IPS-18a (cell line): Measurements from ENCODE around the gene SOX1.

Experiments
- H3K27ac ChIP-seq: one replicate; pipeline ENCODE4 v1.5.1; 2013; ENCODE audit warnings: low read length
- H3K27me3 ChIP-seq: one replicate; pipeline ENCODE4 v1.6.1; 2013; ENCODE audit warnings: mild to moderate bottlenecking, low read length; ENCODE audit not compliant: control insufficient read depth, insufficient read depth
- H3K36me3 ChIP-seq: one replicate; pipeline ENCODE4 v1.6.1; 2013; ENCODE audit warnings: low read depth, low read length; ENCODE audit not compliant: control insufficient read depth
- H3K4me1 ChIP-seq: one replicate; pipeline ENCODE4 v1.6.1; 2013; ENCODE audit warnings: low read depth, low read length; ENCODE audit not compliant: control insufficient read depth
- H3K4me3 ChIP-seq: one replicate; pipeline ENCODE4 v1.5.1; 2013; ENCODE audit warnings: low read length
- H3K9ac ChIP-seq: one replicate; pipeline ENCODE4 v1.6.1; 2013; ENCODE audit warnings: mild to moderate bottlenecking, low read length, moderate library complexity
- H3K9me3 ChIP-seq: one replicate; pipeline ENCODE4 v1.6.1; 2013; ENCODE audit warnings: low read depth, low read length; ENCODE audit not compliant: control insufficient read depth

Gene SOX1

DNA sequence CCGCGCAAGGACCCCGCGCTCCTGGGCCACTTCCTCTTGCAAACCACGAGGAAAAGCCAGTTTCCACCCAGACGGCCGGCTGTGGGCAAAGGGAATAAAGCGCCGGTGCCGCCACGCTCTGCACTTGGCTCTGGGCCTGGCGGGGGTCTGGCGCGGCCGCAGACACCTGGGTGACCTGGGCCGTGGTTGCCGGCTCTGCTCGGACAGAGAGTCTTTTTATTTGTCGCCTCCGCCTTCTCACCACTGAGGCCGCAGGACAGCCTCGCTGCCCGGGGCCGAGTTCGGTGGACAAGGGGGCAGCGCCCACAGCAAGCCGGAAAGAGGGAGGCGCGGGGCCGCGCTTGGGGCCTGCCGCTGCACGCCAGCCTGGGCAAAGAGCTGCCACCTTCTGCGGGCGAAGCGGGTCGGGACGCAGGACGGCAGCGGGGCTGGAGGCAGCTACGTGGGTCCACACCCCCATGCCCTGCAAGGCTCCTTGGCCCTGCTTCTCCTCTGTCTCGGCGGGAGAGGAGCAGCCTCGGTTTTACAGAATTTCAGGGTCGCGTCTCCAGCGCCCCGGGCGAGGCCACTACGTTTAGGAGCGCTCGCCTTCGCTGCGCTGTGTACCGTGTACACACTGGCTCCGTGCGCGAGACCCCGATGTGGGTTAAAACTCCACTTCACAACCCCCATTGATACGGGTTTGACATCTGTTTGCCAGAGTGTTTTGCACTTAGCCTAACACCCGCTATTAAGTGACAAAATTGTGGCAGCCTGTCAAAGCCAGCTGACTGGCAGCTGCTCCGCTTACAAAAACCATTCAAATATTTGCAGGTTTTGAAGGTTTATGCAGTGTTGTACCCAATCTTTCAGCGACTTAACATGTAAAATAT is 13.0 kb upstream of the SOX1 start:
- peaks cover 96% of the 10 kb centered on the region for H3K27me3 ChIP-seq

DNA sequence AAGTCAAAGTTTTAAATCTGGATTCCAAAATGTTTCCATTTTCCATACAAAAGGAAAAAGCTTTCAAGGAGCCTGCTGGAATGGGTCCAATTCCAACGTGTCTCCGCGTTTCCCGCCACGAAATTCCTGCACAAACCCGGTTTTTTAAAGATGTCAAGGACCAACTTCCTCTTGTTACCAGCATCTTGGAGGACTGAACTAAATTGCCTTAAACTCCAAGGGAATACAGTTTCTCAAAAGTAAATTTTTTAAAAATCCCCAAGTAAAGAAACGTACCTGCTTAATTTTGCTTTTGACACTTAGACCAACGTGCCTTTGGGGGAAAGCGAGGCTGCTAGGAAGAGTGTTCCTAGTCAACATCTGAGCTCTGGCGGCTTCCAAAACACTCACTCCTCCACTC is 12.3 kb upstream of the SOX1 start:
- no peaks in the 10 kb centered on the region for H3K36me3 ChIP-seq
- H3K9me3 ChIP-seq = no peaks in the 10 kb centered on the region
- H3K4me1 ChIP-seq = peaks cover 26% of the 10 kb centered on the region
- H3K27me3 ChIP-seq = peaks cover 100% of the 10 kb centered on the region
- no peak overlapping the region for H3K4me3 ChIP-seq
- no peak overlapping the region for H3K27ac ChIP-seq
- no peak overlapping the region for H3K9ac ChIP-seq

More for the DNA sequence above, 13.0 kb upstream of the SOX1 start:
- peaks cover 26% of the 10 kb centered on the region for H3K4me1 ChIP-seq
- H3K27ac ChIP-seq = no peak overlapping the region
- no peak overlapping the region for H3K9ac ChIP-seq
- no peaks in the 10 kb centered on the region for H3K9me3 ChIP-seq
- H3K4me3 ChIP-seq = peak overlapping the region; percentile 47
- no peaks in the 10 kb centered on the region for H3K36me3 ChIP-seq

DNA sequence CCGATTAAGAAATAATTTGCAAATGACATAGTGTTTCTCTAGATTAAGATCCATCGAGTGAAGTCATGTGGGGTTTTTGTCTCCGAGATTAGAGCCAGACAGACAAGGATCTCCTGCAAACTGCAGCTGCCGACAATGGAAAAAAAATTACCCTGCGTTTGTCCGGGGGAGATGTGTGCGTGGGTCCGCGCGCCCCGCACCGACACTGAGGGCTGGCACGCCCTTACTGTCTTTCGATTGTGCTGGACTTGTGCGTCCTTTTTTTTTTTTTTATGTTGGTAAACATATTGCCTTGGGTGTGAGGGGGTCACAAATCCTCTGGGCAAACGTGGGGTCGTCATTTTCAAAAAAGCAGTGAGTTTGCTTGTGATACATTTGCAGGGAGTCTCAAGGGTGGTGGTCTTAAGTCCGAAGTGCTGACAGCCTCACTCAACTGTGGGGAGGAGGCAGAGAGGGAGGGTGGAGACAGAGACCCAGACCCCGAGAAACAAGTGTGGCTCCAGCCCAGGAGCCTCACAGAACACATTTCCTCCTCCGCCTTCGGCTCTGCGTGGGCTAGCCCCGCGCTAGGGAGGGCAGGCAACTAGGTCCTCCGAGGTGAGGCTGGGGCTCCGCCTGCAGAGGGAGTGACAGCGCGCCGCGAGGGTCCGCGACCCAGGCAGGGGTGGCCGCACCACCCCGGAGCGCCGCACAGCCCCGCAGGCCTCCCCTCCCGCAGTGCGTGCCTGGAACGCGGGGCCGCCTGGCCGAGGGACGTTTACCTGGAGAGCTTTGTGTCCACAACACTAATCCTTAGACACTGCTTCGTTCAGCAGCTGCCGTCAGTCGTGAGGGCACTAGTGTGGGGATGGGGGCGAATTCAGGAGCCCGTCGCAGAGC is 11.7 kb upstream of the SOX1 start:
- Histone ChIP-seq H3K27me3 (peaks cover 100% of the 10 kb centered on the region), H3K9me3 (peaks cover 3% of the 10 kb centered on the region), H3K9ac (no peak overlapping the region), H3K36me3 (no peaks in the 10 kb centered on the region), H3K4me3 (peak overlapping the region; percentile 33), H3K4me1 (peaks cover 27% of the 10 kb centered on the region), H3K27ac (no peak overlapping the region)

DNA sequence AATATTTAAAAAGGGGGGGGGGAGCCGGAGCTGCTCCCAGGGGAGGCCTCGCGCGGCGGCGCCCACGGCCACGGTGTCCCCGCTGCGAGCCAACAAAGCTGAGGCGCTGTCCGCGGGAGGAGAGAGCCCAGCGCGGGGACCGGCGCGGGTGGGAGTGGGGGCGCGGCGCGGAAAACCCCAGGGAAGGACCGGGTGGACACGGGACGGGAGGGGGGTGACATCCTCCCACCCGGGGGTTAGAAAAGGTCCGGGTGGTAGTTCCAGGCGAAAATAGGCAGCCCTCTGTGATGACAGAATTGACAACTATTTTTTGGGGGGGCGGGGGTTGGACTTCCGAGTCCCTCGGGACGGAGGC is 11.1 kb upstream of the SOX1 start:
- Histone ChIP-seq H3K36me3 (no peaks in the 10 kb centered on the region), H3K4me1 (peaks cover 33% of the 10 kb centered on the region), H3K9ac (no peak overlapping the region), H3K9me3 (peaks cover 3% of the 10 kb centered on the region), H3K27ac (no peak overlapping the region), H3K27me3 (peaks cover 100% of the 10 kb centered on the region), H3K4me3 (peak overlapping the region; percentile 33)

DNA sequence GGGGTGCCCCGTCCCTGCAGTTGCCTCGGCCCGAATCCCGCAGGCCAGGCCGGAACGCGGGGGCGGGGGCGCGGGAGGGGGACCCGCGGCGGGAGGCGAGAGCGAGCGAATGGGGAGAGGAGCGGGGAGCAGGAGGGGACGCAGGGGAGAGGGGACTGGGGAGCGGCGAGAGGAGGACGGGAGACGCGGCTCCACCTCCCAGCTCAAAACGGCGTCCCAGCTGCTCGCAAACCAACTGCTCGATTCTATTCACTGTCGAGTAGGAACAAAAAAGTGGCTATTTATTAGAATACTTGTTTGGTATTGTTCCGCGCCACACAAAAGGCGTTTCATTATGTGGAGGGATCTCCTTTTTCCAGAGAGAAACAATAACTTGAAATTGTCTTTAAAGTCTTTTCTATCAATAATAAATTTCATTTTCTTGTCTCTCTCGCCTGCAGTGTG is 10.6 kb upstream of the SOX1 start:
- Histone ChIP-seq H3K4me3 (peak overlapping the region; percentile 48), H3K27me3 (peaks cover 100% of the 10 kb centered on the region), H3K4me1 (peaks cover 33% of the 10 kb centered on the region), H3K9me3 (peaks cover 3% of the 10 kb centered on the region), H3K36me3 (no peaks in the 10 kb centered on the region), H3K9ac (no peak overlapping the region), H3K27ac (no peak overlapping the region)

- Histone ChIP-seq H3K9ac (no peak overlapping the region), H3K27me3 (peaks cover 100% of the 10 kb centered on the region), H3K4me1 (peaks cover 36% of the 10 kb centered on the region), H3K36me3 (no peaks in the 10 kb centered on the region), H3K4me3 (peak overlapping the region; percentile 48), H3K27ac (no peak overlapping the region), H3K9me3 (peaks cover 3% of the 10 kb centered on the region)
These were observed 10.1 kb upstream of the SOX1 start for GRCh38 chr13:112056739-112057438.

GRCh38 chr13:112057439-112057735 is 9.6 kb upstream of the SOX1 start:
- Histone ChIP-seq H3K27me3 (peaks cover 100% of the 10 kb centered on the region), H3K4me3 (peak overlapping the region; percentile 48), H3K9me3 (peaks cover 3% of the 10 kb centered on the region), H3K36me3 (no peaks in the 10 kb centered on the region), H3K4me1 (peaks cover 41% of the 10 kb centered on the region), H3K27ac (no peak overlapping the region), H3K9ac (no peak overlapping the region)

- peak overlapping the region; percentile 48 for H3K4me3 ChIP-seq
These were observed 9.0 kb upstream of the SOX1 start for GRCh38 chr13:112057736-112058518.

DNA sequence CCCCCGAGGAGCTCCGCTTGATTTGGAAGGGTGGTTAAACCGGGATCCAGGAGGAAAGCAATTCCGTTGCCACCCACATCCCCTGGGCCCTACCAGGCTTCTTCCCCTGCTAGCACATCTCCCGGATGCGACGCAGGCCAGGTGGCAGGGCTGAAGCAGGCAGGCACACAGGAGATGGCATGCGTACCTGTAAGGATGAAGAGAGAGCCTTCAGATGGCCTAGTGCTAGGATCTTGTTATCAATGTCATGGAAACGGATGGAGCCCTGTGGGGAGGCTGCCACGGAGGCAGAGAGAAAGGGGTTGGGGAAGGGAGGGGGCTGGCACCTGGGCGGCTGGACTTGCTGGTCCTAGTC is 8.5 kb upstream of the SOX1 start:
- peaks cover 38% of the 10 kb centered on the region for H3K4me1 ChIP-seq
- peak overlapping the region; percentile 48 for H3K4me3 ChIP-seq
- no peak overlapping the region for H3K27ac ChIP-seq
- peaks cover 3% of the 10 kb centered on the region for H3K9me3 ChIP-seq
- H3K36me3 ChIP-seq = no peaks in the 10 kb centered on the region
- H3K9ac ChIP-seq = no peak overlapping the region
- H3K27me3 ChIP-seq = peaks cover 100% of the 10 kb centered on the region

More at GRCh38 chr13:112057736-112058518, 9.0 kb upstream of the SOX1 start:
- Histone ChIP-seq H3K27me3 (peaks cover 100% of the 10 kb centered on the region), H3K27ac (no peak overlapping the region), H3K4me1 (peaks cover 43% of the 10 kb centered on the region), H3K36me3 (no peaks in the 10 kb centered on the region), H3K9me3 (peaks cover 3% of the 10 kb centered on the region), H3K9ac (no peak overlapping the region)

DNA sequence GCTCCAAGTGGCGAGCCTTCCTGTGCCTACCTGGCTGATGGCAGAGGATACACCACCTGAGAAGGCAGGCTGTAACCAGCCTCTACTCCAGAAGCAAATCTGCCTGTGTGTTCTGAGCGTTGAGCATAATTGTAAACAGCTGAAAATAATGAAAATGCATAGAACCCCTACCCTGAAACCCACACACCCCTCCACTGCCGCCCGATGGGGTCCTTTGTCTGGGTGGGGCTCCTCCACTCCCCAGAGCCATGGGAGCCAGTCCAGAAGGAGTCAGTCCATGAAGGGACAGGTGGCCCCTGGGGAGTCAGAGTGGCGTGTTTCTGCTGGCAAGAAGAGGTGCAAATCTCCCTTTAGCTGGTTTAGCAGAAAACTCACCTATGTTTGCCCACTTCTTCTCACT is 8.0 kb upstream of the SOX1 start:
- Histone ChIP-seq H3K36me3 (no peaks in the 10 kb centered on the region), H3K27ac (no peak overlapping the region), H3K9ac (no peak overlapping the region), H3K9me3 (peaks cover 3% of the 10 kb centered on the region), H3K4me3 (no peak overlapping the region), H3K4me1 (peaks cover 38% of the 10 kb centered on the region), H3K27me3 (peaks cover 100% of the 10 kb centered on the region)
